ENCODE data around the gene IL21R.

IL21R gene

DNA sequence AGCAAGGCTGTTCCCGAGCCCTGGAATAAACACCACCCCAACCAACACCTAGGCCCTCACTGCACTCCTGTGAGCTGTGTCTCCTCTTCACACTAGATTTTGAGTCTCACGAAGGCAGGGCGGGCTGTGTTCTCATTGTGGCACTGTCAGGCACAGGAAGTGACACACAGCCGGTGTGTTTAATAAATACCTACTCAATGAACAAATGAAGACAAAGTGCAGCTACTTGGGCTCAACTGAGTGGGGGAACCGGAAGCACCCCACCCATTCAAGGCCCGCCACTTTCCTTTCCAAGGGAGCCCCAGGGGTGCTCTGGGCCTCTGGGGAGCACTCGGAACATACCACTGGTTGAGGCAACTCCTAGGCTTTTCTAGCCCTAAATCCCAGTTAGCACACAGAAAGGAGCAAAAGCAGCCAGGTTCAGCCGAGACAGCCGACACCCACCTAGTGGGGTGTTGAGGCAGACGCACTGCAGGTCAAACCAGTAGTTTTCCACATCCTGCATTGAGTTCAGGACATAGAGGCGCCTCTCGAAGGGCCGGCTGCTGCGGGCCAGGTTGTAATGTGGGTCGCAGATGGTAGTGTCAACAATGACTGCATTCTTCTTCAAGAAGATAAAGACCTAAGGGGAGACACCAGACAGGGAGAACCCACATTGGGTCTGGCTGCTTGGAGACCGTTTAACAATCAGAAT lies 90.1 kb downstream of the IL21R start:
- DNase-seq = no peak

GRCh38 chr16:27492588-27492979 lies 90.6 kb downstream of the IL21R start:
- DNase-seq = no peak

- DNase-seq = no peak
Observed at GRCh38 chr16:27495191-27495590, 93.2 kb downstream of the IL21R start.

GRCh38 chr16:27498031-27498825 lies 96.3 kb downstream of the IL21R start:
- no peak for DNase-seq

GRCh38 chr16:27498916-27499658 lies 97.1 kb downstream of the IL21R start:
- no peak for DNase-seq

DNA sequence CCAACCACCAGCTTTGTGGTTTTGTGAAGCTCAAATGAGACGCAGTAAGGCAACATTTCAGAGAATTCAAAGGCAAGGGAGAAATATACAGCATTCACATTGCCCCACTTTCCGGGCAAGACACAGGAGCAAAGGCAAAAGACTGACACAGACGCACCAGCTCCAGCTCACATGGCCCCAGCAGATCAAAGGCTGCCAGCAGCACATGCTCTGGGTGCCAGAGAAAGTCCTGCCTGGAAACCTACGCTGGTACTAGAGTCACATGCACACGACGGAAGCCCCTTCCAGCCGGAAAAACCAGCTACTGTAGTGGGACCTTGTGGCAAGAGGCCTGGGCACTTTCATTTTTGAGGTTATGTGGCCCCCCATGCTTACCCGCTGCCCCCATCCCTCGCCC lies 97.7 kb downstream of the IL21R start:
- DNase-seq = no peak

DNA sequence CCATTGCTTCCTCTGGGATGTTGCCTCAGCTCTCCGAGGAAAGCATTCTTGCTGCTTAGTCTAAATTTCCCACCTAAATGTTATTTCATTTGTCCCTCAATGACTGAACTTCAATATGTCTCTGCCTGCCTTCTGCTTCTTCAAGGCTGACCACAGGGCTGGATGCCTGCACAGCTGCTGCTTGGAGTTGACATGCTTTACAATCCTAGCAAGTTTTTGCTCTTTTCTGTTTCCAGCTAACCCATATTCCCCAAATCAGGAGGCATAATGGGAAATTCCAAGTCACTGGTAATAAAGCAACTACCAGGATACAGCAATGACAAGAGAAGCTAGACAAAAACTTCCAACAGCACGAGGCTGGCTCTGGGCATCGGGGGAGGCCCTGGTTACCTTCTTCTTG lies 98.8 kb downstream of the IL21R start:
- DNase-seq = no peak

Data from GOT3 (cell line).